Stimulated activated CD8-positive, alpha-beta memory T cell treated with anti-CD3 and anti-CD28 coated beads, Interleukin-4, amount 100 ng/mL, for 1 hour (primary cell): ENCODE data around the gene BSG.

Source experiments
- DNase-seq, 2 donors: peaks; one replicate each; pipeline ENCODE4 v3.0.0-alpha.2; 2020; ENCODE audit warnings: low read depth in 2 of 2, low spot score in 1 of 2

BSG gene

GRCh38 chr19:572140-572742 is at the start of gene BSG:
Gene BSG, plus strand, starts transcription at chr19:572596. Its CDS starts 39 bp downstream, at chr19:572635.
- DNase-seq: peak; percentile 96 to 98

DNA sequence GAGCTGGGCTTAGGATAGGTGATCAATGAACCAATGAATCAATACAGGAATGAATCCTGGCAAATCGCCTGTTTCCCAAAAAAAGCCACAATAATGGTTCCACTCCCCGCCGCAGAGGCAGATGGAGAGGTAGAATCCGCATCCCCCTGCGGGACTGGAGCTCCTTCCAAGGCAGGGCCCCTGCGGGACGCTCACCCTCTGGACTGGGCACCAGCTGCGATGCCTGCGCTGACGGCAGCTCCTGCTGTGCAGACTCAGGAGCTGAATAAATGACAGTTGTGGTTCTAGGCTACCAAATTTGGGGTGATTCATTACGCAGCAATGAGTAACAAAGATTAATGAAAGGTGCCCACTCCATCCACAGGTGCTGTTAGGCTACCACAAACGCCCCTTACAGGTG is 49.7 kb upstream of the BSG start:
- DNase-seq: no peak

DNA sequence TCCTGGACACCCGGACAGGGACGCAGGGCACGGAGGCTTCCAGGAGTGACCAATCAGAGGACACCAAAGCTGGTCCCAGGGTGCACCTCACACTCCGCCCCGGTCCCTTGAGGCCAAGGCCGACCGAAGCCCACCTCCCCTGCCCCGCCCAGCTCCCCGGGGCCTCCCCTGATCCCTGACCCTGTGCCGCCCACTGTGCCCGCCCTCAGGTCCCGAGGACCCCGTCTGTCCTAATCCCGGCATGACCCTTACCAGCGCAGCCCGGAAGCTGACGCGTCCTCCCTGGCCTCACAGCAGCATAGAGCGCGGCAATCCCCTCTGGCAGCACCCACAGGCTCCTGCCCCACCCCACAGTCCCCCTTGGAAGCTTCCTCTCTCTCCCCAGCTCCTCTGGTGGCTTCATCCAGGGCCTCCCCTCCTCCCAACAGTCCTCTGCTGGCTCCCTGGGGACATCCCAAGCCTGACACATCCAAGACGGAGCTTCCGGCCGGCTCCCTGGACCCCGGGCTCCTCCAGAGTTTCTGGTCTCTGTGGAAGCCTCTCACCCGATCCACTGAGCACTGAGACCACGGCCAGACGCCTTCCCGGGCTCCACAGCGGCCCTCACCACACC is 48.2 kb upstream of the BSG start:
- DNase-seq: no peak

- DNase-seq: no peak
Measured at GRCh38 chr19:525029-525428, 47.4 kb upstream of the BSG start.

GRCh38 chr19:525857-526419 is 46.5 kb upstream of the BSG start:
- no peak for DNase-seq

DNA sequence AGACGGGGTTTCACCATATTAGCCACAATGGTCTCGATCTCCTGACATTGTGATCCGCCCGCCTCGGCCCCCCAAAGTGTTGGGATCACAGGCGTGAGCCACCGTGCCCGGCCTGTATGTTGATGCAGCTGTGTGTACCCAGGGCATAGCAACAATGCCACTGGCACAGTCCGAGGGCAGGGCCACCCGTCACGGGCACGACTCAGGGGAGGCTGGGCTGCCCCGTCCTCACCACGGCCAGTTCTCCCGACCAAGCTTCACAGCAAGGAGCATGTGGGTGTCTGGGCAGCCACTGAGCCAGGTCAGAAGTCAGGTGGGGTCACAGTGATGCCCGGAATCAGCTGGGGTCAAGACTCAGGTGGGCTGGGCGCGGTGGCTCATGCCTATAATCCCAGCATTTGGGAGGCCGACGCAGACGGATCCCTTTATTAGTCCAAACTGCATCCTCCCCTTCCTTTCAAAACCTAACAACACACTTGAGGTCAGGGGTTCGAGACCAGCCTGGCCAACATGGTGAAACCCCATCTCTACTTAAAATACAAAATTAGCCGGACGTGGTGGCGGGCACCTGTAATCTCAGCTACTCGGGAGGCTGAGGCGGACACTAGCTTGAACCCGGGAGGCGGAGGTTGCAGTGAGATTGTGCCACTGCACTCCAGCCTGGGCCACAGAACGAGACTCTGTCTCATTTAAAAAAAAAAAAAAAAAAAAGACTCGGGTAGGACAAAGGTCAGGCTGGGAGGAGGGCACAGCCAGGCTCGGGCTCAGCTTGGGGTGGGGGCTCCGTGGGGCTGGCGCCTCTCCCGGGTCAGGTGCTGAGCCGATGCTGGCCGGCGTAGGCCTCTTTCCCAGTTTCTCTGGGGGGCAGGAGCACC is 42.0 kb upstream of the BSG start:
- DNase-seq: no peak

GRCh38 chr19:531009-531752 is 41.2 kb upstream of the BSG start:
- DNase-seq: peak; percentile 47 to 78

- DNase-seq: no peak
Measured at GRCh38 chr19:531753-532560, 40.4 kb upstream of the BSG start, which contains the start of gene CDC34. Gene CDC34, plus strand, starts transcription at chr19:531760. Its CDS starts 172 bp downstream, at chr19:531932.

- no peak for DNase-seq
Measured at GRCh38 chr19:532561-533363, 39.6 kb upstream of the BSG start.

- no peak for DNase-seq
Measured at GRCh38 chr19:533364-534058, 38.9 kb upstream of the BSG start.

DNA sequence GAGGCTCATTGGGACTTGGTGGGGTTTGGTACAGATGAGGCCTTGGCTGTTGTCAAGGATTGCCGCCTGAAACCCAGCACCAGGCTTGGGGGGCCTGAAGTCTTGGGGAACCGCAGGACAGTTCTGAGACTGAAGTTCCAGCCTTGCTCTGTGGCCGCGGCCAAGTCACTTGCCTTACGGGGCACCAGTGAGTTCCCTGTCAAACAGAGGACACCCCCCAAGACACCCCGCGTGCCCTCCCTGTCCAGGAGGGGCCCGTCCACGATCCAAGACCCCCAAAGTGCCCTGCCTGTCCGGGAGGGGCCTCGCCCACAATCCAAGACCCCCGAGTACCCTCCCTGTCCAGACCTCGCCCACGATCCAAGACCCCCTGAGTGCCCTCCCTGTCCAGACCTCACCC is 38.3 kb upstream of the BSG start:
- DNase-seq: no peak

GRCh38 chr19:535017-535835 is 37.2 kb upstream of the BSG start:
- DNase-seq: no peak

GRCh38 chr19:536031-536880 is 36.1 kb upstream of the BSG start:
- DNase-seq: no peak

DNA sequence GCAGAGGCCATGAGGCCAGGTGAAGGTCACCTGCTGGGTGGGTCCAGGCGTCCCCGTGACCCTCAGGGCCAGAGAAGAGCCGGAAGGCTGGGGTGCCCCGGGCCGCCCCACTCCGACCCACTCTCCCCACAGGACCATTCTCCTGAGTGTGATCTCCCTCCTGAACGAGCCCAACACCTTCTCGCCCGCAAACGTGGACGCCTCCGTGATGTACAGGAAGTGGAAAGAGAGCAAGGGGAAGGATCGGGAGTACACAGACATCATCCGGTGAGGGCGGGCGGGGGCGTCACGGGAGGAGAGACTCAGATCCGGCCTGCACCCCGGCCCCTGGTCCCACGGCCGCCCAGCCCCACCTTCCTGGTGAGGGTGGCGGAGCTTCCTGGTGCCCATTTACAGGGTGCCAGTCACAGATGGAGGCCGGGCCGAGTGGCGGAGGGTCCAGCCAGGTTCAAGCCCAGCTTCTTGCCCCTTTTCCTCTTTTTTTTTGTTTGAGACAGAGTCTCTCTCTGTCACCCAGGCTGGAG is 35.5 kb upstream of the BSG start:
- no peak for DNase-seq

DNA sequence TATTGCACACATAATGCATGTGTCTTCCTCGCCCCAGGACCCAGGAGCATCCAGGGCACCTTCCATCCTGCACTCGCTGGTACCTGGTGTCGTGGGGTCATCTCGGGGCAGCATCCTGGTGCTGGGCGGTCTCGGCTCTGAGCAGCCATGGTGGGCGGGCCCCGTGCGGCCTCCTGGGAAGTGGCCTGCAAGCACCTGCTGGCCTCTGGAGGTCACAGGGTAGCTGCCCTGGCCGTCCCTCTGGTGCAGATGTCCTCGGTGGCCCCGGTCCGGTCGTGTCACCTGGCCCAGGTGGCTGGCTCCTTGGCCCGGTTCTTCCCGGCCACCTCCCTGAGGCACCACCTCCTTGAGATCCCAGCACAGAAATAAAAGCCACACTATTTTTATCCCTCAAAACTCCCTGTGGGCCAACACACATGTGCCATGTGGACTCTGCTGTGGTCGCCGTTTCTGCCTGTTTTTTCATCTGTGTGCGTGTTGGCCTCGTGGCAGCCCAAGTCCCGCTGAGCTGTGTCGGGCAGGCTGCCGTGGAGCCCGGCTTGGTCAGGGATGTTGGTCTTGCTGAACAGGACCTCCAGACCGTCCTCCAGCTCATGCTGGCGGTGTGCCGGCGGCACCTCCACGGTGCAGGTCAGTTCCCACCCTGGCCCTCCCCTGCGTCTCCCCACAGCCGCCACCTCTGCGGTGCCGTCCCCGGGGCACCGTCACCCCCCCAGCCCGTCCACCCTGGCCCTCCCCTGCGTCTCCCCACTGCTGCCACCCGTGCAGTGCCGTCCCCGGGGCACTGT is 33.6 kb upstream of the BSG start:
- DNase-seq: no peak

GRCh38 chr19:539429-540030 is 32.9 kb upstream of the BSG start:
- DNase-seq: no peak
